COLO668 (cell line): ENCODE measurements around the gene FMN1.

Experiments used
- DNase-seq: peaks from one replicate; lab custom pipeline; 2025; ENCODE audit not compliant: unreplicated experiment; lab: John Stamatoyannopoulos, UW

Gene FMN1

DNA sequence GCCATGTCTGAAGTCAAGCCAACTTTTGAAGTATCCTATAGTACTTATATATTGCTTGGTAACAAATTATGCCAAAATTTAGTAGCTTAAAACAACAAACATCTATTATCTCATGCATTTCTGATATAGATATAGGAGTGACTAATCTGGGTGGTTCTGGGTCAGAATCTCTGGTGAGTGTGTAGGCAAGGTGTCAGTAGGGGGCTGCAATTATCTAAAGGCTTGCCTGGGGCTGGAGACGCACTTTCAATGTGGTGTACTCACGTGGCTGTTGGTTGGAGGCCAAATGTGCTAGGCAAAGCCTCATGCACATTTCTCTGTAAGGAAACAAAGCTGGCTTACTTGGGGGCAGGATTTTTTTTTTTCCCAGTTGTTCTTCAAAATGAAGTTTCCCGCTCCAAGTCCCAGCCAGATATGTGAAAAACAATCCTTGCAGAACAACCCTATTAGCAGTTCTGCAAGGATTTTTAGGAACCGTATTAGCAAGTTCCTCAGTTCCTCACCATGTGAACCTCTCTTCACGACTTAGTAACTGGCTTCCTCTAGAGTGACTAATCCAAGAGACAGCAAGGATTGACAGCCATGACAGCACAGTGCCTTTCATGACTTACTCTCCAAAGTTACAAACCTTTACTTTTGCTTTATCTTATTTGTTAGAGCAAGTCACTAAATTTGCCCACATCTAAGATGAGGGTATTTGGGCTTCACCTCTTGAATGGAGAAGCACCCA lies 450.9 kb downstream of the FMN1 start:
- DNase-seq, result no peak

DNA sequence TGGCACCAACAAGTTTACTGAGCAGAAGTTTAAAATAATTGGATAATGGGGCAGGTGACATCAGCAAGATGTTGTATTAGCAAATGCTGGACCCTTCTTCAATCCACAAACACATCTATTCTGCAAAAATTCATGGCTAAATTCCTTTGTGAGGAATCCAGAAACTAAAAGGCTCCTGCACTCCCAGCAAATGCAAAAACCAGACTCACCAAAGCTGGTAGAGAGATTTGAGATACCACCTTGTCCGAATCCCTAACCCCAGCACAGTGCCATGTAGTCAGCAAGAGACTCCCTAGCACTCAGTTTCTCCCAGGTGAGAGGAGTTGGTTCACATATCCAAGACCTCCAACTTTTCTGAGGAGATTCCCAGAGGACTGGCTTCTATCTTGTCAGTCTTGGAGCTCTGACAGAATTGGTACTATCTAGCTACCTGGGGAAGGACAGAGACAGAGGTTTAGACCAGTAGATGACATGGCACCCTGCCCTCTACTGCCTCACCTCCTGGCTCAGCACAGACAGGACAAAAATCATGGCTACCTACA lies 454.9 kb downstream of the FMN1 start:
- DNase-seq, result no peak

DNA sequence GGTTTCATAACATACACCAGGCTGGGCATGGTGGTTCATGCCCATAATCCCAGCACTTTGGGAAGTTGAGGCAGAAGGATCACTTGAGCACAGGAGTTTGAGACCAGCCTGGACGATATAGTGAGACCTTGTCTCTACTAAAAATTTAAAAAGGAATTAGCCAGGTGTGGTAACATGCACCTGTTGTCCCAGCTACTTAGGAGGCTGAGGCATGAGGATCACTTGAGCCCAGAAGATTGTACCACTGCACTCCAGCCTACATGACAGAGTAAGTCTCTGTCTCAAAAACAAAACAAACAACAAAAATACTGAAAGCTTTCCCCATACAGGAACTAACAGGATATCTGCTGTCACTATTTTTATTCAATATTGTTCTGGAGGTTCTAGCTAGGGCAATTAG lies 455.8 kb downstream of the FMN1 start:
- no peak for DNase-seq

DNA sequence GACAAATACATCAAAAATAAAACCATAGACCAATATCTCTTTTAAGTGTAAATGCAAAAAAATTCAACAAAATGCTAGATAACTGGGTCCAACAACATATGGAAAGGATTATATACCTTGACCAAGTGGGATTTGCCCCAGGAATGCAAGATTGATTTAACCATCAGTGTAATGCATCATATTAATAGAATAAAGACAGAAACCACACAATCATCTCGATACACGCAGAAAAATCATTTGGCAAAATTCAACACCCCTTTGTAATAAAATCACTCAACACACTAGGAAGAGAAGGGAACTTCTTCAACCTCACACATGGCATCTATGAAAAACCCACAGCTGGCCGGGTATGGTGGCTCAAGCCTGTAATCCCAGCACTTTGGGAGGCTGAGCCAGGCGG lies 457.2 kb downstream of the FMN1 start:
- DNase-seq, result no peak

DNA sequence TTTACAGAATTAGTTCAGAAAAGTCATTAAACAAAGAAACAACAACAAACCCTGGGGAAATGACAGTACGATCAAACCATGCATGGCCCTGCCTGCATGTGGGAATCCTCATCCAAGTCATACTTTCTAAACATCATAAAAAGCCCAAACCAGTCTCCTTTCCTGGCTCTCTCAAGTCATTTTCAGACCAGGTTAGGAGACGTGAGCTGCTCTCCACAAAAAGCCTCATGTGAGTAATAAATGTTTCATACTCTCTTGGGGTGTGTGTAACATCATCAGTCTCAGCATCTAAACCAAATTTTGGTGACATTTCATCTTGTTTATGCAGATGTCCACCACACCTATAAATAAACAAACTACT lies 457.8 kb downstream of the FMN1 start:
- DNase-seq, result no peak

DNA sequence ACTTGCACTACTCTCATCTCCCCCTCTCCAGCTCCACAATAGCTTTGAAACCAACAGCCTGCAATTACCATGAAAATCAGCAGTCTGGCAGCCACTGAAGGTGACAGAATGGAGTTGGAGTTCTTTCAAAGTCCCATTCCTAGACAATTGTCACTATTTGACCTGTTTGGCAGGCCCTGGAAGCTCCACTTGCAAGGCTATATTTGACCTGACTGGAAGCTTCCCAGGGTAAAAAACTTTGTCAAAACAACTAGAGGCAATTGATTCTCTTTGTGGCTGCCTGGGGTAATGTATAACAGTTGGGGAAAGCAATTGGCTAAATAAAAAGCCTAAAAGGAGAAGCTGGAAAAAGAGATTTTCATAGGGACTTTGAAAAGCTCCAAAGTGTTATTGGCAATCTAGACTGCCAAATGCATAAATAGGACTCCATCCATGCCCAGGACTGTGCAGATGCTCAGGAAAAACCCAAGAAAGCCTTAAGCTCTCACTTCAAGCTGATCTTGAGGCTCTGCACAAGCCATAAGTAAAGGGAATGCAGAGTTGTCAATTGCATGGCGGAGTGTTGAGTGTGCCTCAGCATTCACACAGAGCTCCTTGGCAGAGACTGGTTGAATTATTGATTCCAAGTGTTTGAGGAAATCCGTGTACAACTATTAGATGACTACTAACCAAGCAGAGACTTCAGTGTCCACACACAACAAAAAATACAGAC lies 458.4 kb downstream of the FMN1 start:
- DNase-seq, result no peak

DNA sequence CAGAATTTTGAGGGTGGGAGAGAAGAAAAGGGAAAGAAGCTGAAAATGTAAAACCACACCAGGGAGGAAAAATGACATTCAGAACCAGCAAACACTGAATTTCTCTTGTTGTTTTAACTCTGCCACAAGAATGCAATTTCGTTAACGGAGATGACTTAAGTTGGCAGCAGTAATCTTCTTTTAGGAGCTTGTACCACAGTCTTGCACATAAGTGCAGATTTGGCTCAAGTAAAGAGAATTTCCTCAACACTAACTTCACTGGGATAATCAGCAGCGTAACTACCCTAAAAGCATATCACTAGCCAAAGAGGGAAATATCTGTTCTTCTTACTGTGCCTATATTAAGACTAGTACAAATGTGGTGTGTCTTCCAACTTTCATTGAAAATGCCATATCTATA lies 461.2 kb downstream of the FMN1 start:
- DNase-seq, result no peak

DNA sequence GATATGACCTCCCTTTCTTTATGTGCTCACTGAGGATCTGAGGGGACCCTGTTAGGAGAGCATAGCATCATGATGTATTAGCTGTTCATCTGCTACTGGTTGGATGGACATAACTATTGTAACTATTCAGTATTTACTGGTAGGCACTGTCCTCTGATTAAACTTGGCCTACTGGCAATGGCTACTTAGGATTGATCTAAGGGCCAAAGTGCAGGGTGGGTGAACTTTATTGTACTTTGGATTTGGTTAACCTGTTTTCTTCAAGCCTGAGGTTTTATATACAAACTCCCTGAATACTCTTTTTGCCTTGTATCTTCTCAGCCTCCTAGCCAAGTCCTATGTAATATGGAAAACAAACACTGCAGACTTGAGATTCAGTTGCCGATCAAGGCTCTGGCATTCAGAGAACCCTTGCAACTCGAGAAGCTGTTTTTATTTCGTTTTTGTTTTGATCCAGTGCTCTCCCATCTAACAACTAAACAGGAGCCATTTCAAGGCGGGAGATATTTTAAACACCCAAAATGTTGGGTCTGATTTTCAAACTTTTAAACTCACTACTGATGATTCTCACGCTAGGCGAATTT lies 461.8 kb downstream of the FMN1 start:
- DNase-seq, result no peak

DNA sequence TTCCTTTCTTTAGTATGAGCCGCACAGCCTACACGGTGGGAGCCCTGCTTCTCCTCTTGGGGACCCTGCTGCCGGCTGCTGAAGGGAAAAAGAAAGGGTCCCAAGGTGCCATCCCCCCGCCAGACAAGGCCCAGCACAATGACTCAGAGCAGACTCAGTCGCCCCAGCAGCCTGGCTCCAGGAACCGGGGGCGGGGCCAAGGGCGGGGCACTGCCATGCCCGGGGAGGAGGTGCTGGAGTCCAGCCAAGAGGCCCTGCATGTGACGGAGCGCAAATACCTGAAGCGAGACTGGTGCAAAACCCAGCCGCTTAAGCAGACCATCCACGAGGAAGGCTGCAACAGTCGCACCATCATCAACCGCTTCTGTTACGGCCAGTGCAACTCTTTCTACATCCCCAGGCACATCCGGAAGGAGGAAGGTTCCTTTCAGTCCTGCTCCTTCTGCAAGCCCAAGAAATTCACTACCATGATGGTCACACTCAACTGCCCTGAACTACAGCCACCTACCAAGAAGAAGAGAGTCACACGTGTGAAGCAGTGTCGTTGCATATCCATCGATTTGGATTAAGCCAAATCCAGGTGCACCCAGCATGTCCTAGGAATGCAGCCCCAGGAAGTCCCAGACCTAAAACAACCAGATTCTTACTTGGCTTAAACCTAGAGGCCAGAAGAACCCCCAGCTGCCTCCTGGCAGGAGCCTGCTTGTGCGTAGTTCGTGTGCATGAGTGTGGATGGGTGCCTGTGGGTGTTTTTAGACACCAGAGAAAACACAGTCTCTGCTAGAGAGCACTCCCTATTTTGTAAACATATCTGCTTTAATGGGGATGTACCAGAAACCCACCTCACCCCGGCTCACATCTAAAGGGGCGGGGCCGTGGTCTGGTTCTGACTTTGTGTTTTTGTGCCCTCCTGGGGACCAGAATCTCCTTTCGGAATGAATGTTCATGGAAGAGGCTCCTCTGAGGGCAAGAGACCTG lies 463.5 kb downstream of the FMN1 start:
- peak; percentile 92 for DNase-seq

DNA sequence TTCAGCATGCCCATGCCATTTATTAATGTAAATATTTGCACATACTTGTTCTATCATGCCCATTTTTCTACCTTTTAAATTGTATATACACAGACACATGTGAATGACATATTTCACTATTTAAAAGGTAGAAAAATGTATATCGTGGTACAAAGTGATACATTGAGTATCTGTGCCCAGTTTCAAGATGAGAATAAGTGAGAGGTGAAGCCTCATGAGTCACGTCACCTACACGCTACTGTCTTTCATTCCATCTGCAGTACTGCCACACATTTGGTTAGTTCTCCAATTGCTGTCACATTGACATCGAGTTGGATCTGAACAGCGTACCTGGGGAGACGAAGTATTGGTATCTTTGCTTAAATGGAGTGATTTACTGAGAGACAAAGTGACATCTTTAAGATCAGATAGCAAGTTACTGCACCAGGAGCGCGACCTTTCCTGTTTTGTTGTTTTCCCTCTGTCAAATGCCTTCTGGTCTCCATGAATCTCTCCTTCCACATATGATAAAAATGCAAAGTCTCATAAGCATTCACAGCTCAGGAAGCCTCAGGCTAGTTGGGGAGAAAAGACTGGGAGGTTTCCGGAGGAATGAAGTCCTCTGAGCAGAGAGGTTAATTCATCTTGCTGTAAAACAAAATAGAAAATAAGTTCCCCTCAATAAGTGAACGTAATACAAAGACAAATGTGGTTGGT lies 464.7 kb downstream of the FMN1 start:
- DNase-seq, result no peak

DNA sequence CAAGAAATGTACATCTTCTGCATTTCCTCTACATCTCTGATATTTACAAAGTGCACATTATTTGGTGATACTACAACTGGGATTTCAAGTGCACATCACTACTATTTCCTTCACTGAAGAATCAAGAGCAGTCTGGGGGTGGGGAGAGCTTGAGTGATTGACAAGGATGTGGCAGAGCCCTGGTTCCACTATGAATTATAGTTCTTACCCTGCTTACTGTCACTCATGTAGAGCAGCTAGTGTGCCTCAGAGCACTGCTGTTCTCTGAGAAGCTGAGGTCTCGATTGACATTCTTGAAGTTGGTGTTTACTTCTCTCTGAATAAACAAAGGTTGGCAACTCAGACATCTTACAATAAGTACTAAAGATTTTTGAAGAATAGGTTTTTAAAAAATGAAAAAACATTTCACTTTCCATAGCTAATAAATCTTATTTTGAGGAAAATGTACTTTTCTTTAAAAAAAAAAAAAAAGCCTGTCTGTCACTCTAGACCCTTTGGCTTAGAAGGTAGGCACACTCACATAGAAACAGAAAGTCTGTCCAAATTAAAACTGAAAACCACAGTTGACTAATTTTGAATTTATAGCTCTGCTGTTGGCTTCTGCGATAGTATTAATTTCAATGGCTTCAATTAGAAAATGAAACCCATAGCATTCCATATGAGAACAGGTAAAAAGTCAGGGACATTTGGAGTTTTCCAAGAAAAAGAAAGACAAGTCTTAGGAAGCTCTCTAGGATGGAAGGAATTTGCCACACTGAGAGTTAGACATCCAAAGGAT lies 471.2 kb downstream of the FMN1 start:
- no peak for DNase-seq

DNA sequence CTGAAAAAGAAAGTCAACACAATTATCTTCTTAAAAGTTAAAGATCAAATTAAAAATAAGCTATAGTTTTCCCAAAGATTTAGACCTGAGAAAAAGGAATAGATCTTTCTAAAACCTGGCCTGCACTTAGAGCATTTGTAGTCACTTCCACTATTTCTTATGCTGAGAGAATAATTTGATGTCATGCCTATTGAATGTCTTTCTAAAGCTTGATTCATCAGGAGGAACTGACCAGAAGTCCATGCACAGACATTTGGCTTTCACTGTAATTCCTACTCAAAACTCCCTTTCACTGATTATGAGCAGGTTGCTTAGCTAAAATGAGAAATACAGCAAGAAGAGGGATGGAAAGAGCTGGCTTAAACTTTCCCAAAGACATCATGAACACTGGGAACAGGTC lies 472.4 kb downstream of the FMN1 start:
- no peak for DNase-seq

DNA sequence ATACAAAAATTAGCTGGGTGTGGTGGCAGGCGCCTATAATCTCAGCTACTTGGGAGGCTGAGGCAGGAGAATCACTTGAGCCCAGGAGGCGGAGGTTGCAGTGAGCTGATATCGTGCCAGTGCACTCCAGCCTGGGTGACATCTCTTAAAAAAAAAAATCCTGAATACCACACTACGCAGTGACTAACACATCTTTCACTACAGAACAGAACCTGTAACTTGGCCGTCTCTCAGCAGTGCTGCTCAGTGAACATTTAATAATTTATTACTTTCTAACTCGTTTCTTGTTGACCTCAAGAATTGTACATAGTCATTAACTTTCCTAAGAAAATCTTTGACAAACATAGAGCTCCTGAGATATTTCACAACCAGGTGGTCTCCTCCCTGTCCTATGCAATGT lies 472.9 kb downstream of the FMN1 start:
- DNase-seq, result no peak

DNA sequence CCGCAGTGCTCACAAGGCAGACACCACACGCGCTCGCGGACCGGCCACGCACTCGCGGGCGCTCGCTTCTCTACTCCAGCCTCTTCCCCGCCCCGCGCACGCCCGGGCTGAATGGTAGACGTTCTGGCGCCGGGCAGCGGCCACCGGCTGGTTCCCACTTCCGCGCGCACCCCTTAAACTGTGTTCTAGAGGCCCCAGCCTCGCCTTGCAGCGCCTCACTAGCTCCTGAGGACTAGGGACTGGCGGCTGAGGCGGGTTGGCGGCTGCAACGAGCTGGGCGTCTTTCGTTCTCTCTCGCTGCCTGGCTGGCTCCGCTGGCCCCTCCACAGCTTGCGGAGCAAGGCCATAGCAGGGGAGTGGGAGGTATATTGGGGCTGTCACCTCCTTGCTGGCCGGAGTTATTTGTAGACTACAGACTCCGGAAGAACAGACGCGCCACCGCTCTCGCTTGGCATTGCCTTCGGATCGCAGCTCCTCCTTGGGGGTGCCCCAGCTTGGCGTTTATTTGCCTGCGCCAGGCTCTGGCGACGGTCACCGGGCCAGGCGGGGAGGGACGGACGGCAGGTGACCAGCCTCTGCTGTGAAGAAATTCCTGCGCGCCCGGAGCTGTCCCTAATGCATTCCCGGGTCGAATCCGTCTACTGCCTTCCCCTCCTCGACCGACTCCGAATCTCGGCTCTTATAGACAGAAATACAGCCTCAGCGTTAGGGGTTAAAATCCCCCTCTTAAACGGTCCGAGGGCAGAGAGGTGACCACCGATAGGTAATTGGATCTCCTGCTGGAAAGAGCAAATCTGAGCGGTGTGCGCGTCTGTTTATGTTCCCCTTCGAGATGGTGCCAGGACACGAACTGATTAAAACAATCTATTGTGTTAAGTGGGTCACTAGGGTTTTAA lies 475.4 kb downstream of the FMN1 start:
- peak; percentile 43 for DNase-seq

DNA sequence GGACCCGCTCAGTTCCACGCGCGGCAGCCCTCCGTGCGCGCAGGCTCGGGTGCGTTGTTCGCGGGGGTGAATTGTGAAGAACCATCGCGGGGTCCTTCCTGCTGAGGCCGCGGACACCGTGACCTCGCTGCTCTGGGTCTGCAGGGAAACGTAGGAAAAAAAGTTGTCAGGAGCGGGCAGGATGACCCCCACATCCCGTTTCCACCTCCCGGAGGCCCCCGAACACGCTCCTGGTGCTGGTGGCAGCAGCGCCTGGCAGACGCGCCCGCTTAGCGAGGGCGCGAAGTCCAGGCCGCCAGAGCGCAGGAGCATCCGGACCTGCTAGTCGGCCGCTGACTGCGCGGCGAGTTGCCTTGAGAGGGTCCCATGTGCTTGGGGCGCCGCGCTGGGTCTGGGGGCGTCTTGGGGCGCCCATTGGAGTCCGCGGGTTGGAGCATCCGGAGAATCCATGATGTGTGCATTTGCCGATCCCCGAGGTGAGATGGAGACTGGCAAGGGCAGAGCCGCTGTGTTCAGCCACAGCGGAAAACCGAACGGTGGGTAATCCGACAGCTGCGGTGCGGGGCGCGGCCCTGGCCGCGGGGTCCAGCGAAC lies 476.2 kb downstream of the FMN1 start:
- DNase-seq, result peak; percentile 57

DNA sequence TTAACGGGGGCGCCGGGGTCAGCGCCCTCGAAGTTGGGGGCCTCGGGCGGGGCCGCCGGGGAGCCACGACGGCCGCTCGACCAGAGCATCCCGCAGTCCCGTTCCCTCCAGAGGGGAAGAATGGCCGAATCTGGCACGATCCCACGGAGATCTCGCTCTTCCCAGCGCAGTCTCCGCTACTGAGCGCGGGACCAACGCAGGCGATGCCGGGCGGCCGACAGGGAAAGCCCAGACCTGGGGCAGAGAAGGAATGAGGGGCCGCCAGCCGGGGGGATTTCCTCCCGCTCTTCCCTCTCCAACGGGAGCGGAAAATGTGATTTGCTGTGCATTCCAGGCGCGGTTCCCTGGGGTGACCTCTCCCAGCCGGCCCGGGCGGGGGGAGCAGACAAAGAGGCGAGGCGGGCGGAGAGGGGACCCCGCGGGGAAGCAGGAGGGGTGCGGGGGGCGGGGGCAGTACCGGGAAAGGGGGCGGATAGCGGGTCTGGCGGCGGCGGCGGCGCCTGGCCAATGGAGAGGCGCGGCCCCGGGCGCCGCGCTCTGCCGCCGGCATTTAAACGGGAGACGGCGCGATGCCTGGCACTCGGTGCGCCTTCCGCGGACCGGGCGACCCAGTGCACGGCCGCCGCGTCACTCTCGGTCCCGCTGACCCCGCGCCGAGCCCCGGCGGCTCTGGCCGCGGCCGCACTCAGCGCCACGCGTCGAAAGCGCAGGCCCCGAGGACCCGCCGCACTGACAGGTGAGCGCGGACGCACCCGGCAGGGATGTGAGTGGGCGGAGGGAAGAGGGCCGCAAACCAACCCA lies 476.9 kb downstream of the FMN1 start, which contains the start of gene GREM1:
GREM1 (plus strand) TSS at position 579 of the 801 bp plus-strand sequence. CDS start 12,687 bp downstream, outside the sequence.
- peak; percentile 50 for DNase-seq

DNA sequence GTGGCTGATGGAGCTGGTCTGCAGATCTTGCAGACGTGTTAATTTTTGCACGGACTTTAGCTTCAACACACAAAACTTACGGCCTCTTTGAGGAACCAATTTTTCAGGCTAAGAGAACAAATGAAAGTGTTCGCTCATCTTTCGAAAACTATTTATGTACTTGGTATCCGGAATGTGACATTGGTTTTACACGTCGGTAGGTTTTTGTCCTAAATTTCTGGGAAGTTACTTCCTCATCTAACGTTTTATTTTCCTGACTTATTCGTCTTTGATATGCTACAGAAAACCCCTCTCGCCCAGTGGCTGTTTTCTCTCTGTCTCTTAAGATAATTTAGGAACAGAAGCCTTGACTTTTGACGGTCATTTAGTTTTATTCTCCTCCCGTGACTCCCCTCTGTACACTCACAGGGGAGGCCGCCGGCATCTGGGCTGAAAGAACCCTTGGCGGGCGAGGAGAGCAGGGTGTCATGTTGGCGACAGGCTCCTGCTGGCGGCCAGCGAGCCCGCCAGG lies 477.5 kb downstream of the FMN1 start:
- no peak for DNase-seq
